Fibroblast of skin of scalp (primary cell): ENCODE results near the gene PRCC. TPM values are rescaled to one million over a fixed set of nuclear protein-coding genes. Genes with fewer than 3 reads are reported as not detected.

Source experiments
- DNase-seq: peaks from one replicate; pipeline ENCODE4 v3.0.0-alpha.2; 2013
- polyA plus RNA-seq, 2 experiments: library from polyadenylated mRNA; unstranded; fragments of 120-200 nt; gene quantifications; one replicate each; pipeline ENCODE4 v1.2.1, GENCODE V29; 2013; ENCODE audit not compliant: insufficient read length in 2 of 2

Gene PRCC, protein sequence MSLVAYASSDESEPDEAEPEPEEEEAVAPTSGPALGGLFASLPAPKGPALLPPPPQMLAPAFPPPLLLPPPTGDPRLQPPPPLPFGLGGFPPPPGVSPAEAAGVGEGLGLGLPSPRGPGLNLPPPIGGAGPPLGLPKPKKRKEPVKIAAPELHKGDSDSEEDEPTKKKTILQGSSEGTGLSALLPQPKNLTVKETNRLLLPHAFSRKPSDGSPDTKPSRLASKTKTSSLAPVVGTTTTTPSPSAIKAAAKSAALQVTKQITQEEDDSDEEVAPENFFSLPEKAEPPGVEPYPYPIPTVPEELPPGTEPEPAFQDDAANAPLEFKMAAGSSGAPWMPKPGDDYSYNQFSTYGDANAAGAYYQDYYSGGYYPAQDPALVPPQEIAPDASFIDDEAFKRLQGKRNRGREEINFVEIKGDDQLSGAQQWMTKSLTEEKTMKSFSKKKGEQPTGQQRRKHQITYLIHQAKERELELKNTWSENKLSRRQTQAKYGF
- polyA plus RNA-seq (2013, experiment 1 of 2; ENCODE audit: insufficient read length) = 62.3 TPM
- polyA plus RNA-seq (2013, experiment 2 of 2; ENCODE audit: insufficient read length) = 65.9 TPM

DNA sequence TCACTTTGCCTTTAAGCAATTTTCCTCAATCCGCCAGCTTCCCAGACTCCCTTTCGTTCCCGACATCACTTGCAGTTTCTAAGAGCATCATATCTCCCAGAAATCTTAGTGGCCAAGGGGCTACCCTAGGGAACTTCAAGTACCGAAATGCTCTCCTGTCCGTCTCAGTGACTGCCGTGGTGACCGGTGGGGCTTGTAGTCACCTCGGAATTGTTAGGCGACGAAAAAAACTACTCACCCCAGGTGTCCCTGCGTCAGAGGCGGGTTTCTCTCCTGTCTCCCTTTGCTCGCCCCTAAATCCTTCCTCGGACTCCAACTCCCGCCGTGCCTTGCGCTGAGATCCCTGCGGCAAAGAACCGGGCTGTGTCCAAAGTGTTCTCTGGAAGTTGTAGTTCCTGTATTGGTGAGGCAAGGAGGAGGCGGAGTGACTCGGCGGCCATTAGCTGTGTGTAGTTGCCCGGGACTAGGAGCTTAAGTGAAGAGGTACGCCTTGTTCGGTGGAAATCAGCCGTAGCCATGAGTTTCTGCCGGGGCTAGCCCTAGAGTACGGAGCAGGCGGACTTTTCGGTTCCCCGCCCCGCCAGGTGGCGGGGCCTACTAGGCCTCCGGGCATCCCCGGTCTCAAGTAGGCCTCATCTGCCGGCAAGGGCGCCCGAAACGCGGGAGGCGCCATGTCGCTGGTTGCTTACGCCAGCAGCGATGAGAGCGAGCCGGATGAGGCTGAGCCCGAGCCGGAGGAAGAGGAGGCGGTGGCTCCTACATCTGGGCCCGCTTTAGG is at the start of gene PRCC:
Gene PRCC (plus strand): TSS at position 435 of the 778 bp plus-strand sequence. CDS start 237 bp downstream, at position 672.
- peak; percentile 100 for DNase-seq

DNA sequence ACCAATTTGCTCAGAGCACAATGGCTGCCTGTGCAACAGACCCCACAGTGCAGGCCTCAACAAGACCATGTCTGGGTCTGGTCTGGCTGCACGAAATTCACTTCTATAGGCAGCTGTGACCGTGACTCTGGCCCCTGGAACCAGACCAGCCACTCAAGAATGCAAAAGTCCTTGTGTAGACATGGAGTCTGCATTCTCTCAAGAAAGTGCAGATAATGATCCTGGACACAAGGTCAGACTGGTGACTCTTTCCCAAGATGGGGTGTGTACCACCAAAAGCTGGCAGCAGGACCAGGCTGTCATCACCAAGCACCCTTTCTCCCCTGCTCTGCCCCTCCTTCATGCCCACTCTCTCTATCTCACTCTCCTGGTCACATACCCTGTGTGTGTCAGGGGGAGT is 46.2 kb upstream of the PRCC start:
- no peak for DNase-seq

DNA sequence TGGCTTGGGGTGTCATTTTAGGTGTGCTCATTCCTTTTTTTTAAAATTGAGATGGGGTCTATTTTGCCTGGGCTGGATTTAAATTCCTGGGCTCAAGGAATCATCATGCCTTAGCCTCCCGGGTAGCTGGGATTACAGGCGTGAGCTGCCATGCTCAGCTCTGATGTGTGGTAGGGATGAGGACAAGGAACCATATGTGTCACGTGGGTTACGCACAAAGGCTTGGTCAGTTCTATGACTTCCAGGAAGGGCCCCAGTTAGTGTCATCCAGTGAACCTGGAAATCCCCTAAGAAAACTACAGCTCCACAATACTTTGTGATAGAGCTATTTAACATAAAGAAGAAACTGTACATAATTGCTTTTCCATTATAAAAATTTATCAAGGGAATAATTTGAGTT is 45.8 kb upstream of the PRCC start:
- DNase-seq = no peak

DNA sequence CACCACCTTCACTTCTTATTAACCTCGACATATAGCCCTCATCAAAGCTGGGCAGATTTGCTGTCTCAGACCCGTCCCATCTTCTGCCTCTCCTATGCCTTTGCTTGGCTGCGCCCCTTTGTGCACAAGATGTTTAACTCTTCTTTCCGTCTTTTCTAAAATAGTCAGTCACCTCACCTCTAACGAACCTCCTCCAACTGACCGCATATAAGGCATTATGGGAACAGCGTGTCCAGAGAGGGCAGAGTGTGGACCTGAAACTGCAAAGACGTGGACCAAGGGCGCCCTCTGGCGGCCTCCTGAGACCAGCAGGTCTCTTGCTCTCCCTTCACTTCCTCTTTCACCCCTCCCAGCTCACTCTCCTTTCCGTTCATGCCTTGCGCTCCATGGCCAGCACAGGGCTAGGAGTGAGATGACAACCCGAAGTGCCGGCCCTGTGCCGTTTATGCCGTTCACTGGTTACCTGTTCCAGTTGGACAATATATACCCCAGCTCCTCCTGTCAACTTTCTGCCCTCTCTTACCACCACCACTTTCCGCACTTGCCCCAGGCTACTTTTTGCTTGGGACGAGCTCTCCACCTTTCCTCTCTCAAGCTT is 41.6 kb upstream of the PRCC start:
- peak; percentile 83 for DNase-seq

DNA sequence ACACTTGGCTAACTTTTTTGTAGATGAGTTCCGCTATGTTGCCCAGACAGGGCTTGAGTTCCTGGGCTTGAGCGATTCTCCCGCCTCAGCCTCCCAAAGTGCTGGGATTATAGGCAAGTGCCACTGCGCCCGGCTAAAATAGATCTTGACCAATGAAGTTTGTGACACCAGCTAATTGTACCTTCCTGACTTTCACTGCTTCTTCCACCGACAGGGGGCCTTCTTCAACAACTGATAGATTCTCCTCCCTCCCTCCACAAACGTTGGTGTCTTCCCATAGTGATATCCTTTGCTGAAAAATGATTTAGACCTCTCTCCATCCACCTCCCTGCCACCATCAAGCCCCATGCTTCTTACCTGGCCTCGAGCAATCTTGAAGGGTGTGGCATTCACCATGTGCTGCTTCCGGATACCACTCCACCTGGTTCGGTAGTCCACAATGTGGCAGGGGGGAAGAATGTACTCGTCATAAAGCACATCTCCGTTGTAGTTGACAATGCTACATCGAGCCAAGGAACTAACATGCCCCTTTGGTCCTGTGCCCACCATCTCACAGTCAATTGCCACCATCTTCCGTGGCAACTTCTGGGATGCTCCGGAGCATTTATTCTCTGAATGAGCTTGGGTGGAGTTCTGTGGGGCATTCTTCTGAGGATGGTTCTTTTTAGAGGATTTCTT is 40.6 kb upstream of the PRCC start:
- peak; percentile 75 for DNase-seq

DNA sequence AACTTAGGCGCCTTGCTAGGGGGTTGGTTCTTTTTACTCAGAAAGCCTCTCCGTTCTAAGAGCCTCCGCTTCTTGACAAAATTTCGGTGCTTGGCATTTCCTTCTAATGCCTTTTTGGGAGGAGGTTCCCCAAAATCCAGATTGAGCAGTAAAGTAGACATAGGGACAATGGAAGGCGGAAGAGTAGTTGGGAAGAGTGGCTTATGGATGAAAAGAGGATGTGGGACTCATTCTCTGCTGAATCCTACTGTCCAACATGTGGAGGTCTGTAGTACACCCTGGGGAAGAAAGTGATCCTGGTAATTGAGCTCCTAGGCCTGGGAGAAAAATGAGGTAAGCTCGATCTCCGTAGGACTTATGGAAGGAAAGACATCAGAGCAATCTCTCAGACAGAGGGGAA is 39.8 kb upstream of the PRCC start:
- no peak for DNase-seq

DNA sequence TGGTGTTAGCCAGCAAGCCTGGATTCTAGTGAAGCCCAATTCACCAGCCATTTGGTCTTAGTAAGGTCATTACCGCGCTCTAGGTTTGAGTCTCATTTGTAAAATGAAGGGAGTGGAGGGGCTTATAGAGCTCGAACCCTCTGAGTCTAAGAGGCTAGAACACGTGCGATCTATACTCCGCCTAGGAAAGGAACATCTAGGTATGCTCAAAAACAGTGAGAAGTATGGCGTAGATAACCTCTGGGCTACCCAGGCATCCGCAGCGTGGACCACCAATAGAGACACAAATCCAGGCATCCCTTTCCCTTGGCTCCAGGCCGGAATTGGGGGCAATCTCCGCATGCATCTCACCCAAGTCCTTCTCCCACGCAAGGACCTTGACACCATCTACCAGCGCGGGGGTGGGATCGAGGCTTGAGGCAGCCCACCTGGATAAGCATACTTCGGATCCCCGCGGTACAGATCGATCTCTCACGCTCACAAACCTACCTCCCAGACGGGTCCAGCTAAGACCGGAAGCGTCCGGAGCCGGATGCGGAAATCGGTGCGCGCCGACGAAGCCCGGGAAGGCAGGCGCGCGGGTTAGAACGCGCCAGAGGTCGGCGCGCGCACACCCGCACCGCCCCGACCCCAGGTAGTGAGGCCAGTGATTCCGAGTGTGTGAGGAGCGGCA is 39.3 kb upstream of the PRCC start, which contains the start of gene METTL25B:
Gene METTL25B (plus strand): TSS at position 544 of the 673 bp plus-strand sequence. CDS start 636 bp downstream, outside the sequence.
- peak; percentile 79 for DNase-seq

DNA sequence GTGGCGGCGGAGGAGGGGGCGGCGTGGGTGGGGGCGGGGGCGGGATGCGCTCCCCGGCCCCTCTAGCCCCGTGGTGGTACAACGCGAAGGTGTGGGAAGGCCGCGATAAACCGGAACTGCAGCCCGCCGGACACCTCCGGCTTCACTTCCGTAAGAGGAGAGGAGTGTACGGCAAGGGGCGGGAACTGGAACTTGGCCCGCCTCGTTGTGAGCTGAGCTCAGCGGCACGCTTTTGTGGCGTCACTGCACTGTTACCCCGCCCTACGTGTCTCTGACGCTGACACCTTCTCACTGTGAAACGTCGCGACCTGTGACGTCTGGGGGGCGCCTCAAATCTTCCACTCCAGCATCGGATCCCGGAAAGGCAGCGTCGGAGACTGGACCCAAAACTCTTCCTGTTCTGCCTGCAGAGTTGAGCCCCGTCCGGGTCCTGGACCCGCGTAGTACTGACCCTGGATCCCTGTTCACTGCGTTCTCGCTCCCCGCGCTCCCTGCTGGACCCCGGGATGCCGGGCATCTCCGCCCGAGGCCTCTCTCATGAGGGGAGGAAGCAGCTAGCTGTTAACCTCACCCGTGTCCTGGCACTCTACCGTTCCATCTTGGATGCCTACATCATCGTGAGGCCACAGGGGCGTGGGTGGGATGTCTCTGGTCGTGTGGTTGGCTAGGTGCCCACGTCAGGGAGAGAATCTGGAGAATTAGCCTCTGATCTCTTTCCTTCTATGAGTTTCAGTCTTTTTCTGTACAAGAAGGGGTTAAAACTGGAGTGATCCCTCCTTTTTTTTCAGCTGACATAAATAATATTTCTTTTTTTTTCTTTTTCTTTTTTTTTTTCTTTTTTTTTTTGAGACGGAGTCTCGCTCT is 38.5 kb upstream of the PRCC start, which contains the start of gene ISG20L2:
Gene ISG20L2 (minus strand): TSS at position 168 of the 864 bp plus-strand sequence. CDS start 1,114 bp downstream, outside the sequence.
- peak; percentile 98 for DNase-seq

DNA sequence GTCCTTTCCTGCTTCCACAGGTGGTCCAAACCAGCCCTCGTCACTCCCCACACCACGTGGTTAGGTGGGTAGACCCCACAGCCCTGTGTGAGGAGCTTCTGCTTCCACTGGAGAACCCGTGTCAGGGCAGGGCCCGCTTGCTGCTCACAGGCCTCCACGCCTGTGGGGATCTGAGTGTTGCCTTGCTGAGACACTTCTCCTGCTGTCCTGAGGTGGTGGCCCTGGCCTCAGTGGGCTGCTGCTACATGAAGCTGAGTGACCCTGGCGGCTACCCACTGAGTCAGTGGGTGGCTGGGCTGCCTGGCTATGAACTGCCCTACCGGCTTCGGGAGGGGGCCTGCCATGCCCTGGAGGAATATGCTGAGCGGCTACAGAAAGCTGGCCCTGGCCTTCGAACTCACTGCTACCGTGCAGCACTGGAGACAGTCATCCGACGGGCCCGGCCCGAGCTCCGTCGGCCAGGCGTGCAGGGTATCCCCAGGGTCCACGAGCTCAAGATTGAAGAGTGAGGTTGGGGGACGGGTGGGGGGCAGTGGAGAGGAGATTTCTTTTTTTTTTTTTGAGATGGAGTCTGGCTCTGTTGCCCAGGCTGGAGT is 33.2 kb upstream of the PRCC start:
- no peak for DNase-seq

DNA sequence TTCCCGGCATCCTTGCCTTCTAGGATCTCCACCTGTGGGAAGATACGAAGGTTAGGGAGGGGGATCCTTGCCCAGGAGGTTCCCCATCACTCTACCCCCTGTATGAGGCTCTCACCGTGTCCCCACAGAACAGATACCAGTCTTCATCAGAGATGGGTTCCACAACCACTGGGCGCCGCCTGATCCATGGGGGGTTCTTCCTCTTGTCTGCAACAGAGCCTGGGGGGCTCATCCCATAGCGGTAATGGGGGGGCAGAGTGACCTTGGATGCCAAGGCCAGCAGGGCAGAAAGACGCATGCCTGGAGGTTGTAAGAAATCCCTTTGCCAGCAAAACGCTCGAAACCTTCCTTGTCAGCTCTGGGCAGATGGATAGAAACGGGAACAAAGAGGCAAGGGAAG is 28.9 kb upstream of the PRCC start:
- DNase-seq = no peak

DNA sequence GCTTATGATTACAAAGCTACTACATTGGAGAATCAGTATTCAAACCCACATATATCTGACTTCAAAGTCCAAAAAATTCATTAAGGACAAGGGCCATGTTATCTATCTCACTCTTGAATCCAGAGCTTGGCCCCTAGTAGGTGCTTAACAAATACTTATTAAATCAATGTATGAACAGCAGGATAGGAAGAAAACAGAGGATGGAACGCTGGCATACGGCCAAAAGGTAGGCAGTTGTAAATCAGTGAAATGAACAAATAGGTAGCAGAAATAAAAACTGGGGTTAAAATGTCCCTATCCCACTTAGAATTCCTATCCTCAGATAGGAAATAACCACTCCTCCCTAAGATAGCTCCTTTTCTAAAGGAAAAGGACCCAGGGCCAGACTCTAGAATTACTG is 28.4 kb upstream of the PRCC start:
- no peak for DNase-seq

DNA sequence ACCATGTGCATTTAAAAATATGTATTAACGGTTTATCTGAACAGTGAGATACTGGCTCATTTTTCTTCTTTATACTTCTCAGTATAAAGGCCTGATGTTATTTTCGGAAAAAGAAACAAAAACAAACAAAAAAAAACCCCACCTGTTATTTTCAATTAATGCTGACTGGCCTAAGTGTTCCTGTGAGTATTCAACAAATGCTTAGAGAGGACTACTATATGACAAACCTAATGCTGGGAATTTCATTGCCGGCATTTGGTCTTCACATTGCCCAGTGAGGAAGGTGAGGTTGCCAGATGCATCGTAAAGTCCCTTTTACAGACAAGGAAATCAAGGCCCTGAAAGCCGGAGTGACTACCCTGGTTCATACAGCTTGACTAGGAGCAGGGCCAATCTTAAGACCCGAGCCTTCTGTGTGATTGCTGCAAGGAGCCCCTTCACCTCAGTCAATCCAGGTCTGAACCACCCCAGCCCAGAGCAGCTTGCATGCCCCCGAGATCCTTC is 27.0 kb upstream of the PRCC start:
- no peak for DNase-seq

DNA sequence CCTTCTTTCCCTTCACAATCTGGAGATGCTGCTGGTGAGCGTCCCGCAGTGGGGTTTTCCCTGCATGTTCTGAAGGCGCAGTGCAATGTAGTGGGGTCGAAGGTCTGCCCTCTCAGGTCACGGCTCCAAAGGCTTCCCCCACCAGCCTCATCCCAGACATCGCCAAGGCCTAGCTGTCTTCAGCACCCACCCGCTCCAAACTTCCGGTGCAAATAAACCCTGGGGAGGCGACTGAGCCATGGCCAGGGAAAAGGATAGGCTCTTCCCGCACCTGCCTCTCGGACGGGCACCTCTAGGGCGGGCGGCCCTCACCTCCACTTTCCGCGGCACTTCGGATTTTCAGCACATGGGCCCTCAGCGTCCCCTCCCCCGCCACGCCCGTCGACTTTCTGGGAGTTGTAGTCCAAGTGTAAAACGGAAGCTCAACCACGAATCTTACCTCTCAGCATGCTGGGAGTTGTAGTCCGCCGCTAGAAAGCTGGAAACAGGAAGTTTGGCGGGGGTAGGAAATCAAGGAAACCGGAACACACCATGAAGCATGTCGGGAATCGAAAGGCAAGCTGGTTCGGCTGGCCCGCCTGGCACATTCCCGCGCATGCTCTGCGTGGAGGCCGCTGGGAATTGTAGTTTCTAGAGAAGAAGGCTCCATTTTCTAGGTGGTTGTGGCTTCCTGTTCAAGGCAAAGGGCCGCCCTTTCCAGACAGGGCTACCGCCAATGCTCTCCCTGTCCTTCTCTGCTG is 26.4 kb upstream of the PRCC start, which contains the start of gene MRPL24:
Gene MRPL24 (minus strand): TSS at position 348 of the 740 bp plus-strand sequence. CDS start 2,384 bp downstream, outside the sequence.
- DNase-seq = peak; percentile 100

DNA sequence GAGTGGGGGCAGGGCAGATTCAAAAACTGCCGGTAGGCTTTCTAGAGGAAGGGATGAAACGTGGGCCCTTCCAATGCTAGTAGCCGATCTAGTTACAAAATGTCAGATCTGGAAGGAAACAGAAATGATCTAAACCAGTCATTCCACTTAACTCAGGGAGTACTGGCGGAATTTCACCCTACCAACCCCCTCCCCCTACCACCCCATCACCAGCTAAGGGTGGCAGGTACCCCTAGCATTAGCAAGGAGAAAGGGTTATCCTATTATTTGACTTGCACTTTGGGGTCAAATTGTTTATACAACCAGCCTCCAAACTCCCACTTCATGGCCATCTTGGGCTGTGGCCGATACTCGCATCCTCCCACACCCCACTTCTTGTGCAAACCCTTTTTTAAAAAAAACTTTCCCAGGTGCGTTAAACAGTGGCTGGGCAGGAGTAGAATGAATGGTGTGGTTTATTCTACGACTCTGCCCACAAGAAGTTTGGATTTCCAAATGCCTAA is 25.8 kb upstream of the PRCC start:
- DNase-seq = no peak

DNA sequence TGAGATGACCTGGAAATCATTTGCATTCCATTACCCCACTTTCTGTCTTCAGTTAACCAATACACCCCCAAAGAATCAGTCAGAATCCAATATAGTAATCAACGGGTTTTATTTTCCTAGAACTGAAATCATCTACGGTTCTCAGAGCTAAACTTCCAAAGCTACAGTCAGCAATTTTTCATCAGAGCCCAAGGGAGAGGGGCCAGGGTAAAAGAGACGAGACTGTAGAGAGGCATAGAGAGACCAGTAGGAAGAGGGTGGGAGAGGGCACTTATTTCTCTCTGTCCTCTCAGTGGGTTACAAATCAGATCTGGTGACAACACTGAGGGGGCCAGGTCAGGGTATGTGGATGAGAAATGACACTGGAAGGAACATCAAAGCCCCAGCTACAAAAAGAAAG is 25.3 kb upstream of the PRCC start:
- DNase-seq = no peak

DNA sequence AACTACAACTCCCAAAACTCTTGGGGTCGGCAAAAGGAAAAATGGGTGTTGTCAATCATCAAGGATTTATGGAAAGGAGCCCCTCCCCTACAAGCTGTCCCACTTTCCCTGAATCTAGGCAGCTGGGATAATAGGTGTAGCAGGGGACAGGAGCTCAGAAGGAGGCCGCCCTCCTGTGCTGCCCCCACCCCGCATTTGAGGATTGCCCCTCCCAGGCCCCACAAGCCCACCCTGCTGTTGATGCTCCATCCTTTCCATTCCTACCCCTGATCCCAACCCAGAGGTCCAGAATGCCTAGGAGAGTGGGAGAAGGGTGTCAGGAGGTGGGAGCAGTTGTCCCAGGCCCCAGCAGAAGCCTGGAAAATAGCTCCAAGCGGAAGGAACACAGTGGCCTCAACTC is 24.5 kb upstream of the PRCC start:
- DNase-seq = no peak

DNA sequence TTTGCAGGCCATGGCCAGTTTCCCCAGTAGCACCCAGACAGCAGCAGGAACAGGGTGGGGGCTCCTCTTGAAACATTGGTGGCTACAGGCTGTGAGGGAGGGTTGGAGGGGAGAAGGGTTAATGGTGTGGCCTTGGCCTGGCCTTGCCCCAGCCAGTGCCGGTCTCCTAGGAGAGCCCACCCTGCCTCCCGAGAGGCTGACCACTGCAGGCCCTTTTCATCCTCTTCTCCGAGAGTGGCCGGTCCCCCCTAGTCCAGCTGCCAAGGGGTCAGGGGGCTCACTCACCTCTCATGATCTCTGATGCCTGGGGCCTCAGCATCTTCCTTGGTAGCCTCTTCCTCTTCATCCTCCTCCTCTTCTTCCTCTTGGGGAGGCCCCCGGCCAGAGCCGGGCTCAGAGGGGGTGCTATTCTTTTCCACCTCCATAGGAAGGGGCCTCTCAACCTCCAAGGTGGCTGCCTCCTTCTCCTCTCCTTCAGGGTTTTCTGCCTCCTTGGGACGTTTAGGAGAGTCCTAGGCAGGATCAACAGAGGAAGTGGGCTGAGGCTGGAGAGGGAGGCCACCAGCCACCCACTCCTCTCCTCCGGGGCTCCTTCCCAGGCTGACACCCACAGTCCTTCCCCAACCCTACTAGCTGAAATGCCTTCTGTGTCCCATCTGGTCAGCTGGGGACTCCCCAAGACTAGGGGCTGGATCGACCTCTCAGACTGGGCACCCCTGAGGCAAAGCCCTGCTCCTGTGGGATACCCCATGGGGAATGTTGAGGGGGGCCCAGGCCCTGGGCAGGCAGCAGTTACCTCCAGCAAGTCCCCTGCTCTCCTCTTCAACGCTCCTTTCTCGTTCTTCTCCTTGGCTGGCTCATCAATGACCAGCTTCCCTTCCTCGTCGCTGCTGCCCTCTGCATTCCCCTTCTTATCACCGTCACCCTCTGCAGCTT is 23.7 kb upstream of the PRCC start:
- no peak for DNase-seq

DNA sequence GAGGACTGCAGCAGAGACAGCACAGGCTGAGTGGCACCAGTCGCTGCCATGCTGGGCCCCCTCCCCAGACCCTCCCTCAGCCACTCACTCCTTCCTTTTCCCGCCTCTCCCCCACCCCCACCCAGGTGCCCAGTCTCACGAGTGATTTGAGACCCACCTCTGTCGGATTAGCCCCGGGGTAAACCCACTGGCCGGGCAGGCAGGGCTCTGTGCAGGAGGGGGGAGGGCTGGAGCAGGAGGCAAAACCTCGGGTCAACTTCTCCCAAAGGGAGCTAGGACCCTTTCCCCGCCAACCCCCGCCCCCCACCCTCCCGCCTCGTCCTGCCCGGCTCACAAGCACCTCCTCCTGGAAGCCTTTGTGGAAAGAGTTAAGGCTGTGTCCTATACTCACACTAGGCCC is 23.0 kb upstream of the PRCC start:
- no peak for DNase-seq
